Activated CD8-positive, alpha-beta memory T cell treated with anti-CD3 and anti-CD28 coated beads, Interleukin-2, amount 50 U/mL, for 24 hours (primary cell): ENCODE data around the gene BARHL2.

ENCODE experiments used
- DNase-seq: peaks from one replicate; pipeline ENCODE4 v3.0.0-alpha.2; 2020; ENCODE audit errors: extremely low read depth

BARHL2 gene

GRCh38 chr1:90716552-90717355, at the start of gene BARHL2:
Gene BARHL2 (minus strand): TSS chr1:90717302. CDS start chr1:90717195, 107 bp downstream.
- DNase-seq: no peak

- DNase-seq: no peak
Observed at GRCh38 chr1:90763930-90764329, 46.8 kb upstream of the BARHL2 start.

- no peak for DNase-seq
Observed at GRCh38 chr1:90763506-90763905, 46.4 kb upstream of the BARHL2 start.

GRCh38 chr1:90761781-90762589, 44.9 kb upstream of the BARHL2 start:
- DNase-seq: no peak

- no peak for DNase-seq
Observed at GRCh38 chr1:90761156-90761555, 44.1 kb upstream of the BARHL2 start.

GRCh38 chr1:90753556-90753955, 36.5 kb upstream of the BARHL2 start:
- DNase-seq: no peak

GRCh38 chr1:90748668-90749067, 31.6 kb upstream of the BARHL2 start:
- DNase-seq: no peak

GRCh38 chr1:90746857-90747256, 29.8 kb upstream of the BARHL2 start:
- DNase-seq: no peak

- DNase-seq: no peak
Observed at GRCh38 chr1:90745972-90746371, 28.9 kb upstream of the BARHL2 start.

- no peak for DNase-seq
Observed at GRCh38 chr1:90732136-90732535, 15.0 kb upstream of the BARHL2 start.

- no peak for DNase-seq
Observed at GRCh38 chr1:90731382-90732050, 14.4 kb upstream of the BARHL2 start.

GRCh38 chr1:90730243-90731022, 13.3 kb upstream of the BARHL2 start:
- DNase-seq: no peak

- DNase-seq: no peak
Observed at GRCh38 chr1:90729504-90730242, 12.6 kb upstream of the BARHL2 start.

- no peak for DNase-seq
Observed at GRCh38 chr1:90728502-90729287, 11.6 kb upstream of the BARHL2 start.

- no peak for DNase-seq
Observed at GRCh38 chr1:90727917-90728501, 10.9 kb upstream of the BARHL2 start.

- DNase-seq: no peak
Observed at GRCh38 chr1:90726986-90727480, 9.9 kb upstream of the BARHL2 start.

- DNase-seq: no peak
Observed at GRCh38 chr1:90726425-90726985, 9.4 kb upstream of the BARHL2 start.

GRCh38 chr1:90725657-90726424, 8.7 kb upstream of the BARHL2 start:
- no peak for DNase-seq
